ENCODE data around the gene ZNF778. TPM values are rescaled to one million over a fixed set of nuclear protein-coding genes. Genes with fewer than 3 reads are reported as not detected.

The ZNF778 gene
- polyA plus RNA-seq, 1 of the 3 experiments (the other 2 are of a cell fraction): 10.8 TPM

DNA sequence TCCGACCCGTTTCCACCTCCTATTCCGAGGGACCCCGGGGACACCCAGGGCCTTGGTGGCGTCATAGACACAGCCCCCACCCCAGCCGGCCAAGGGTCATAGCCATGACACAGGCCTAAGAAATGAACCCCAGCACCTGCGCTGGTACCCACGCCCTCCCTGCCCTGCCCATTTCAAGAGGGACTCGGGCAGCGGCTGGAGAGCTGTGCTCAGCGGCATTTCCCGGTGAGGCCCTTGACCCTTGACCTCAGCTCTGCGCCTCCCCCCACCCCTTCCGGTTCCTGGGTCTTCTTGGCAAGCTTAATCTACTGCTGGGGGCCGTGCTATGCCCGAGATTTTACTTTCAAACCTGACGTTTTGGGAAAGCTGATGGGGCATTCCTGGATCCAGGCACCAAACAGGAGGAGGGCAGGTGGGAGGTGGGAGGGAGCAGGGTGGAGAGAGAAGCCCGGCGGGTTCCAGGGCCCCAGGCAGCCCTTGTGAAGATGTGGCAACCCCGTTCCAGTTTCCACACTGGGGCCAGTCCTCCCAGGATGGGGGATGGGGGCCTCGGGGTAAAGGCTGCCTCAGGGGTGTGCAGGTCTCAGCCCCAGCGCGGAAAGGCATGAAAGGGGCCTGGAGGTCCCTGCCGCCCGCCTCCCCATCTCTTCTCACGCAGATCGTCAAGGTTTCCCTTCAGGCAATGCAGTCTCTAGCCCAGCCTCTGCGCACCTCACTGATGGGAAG lies 17.2 kb upstream of the ZNF778 start, which contains the start of gene SLC22A31:
TSS of gene SLC22A31 (minus strand) at position 414 of the 726 bp plus-strand sequence. CDS start at position 378, 36 bp downstream.
- no peaks in the 10 kb centered on the region for H3K9me3 ChIP-seq
- TF ChIP-seq GATA2 (CRISPR knock-in tag; IDR thresholded peaks at IDR 0.05) (no peak), FOXM1 (IDR thresholded peaks at IDR 0.05; ENCODE audit: low read depth) (no peak), RFX5 (IDR thresholded peaks at IDR 0.05; ENCODE audit: low read length) (no peak), MXI1 (IDR thresholded peaks at IDR 0.05; ENCODE audit: low read depth, low read length) (no peak), RAD21 (IDR thresholded peaks at IDR 0.05; ENCODE audit: low read length) (no peak), EP300 (IDR thresholded peaks at IDR 0.05; ENCODE audit: borderline replicate concordance in 1 of 2, low read depth in 1 of 2, low read length in 1 of 2) (no peak), ELF1 (IDR thresholded peaks at IDR 0.05) (no peak)
- TF ChIP-seq, protein P1, sequence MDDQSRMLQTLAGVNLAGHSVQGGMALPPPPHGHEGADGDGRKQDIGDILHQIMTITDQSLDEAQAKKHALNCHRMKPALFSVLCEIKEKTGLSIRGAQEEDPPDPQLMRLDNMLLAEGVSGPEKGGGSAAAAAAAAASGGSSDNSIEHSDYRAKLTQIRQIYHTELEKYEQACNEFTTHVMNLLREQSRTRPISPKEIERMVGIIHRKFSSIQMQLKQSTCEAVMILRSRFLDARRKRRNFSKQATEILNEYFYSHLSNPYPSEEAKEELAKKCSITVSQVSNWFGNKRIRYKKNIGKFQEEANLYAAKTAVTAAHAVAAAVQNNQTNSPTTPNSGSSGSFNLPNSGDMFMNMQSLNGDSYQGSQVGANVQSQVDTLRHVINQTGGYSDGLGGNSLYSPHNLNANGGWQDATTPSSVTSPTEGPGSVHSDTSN (IDR thresholded peaks at IDR 0.05): no peak
- H3K4me3 ChIP-seq (ENCODE audit: low read depth in 2 of 2, low read length in 1 of 2): peak within 1 kb of the TSS in 1 of 2 experiments; percentile 19; a peak in 1 of 4 replicates
- H3K79me2 ChIP-seq (ENCODE audit: insufficient read depth): no peaks in the 10 kb centered on the region
- 0 out of 2 replicates have a peak within 1 kb of the TSS, but pooled peaks have one; percentile 52 for H3K4me2 ChIP-seq
- H3K4me1 ChIP-seq (ENCODE audit: control insufficient read depth in 1 of 2, insufficient read depth in 2 of 2, low read depth in 1 of 2, low read length in 1 of 2): no peaks in the 10 kb centered on the region; a peak in 1 of 4 replicates
- no peak within 1 kb of the TSS for H3K9ac ChIP-seq
- 32% methylated on average over 18 of the region's 28 CpGs for WGBS (ENCODE audit: low lambda C conversion rate)
- H3K9me2 ChIP-seq: no peaks in the 10 kb centered on the region
- DNase-seq: peak; percentile 36
- H3K27ac ChIP-seq (ENCODE audit: low read depth in 2 of 2, low read length in 1 of 2): no peak within 1 kb of the TSS
- peaks cover 42% of the 10 kb centered on the region for H3K27me3 ChIP-seq (ENCODE audit: insufficient read depth)
- POLR2A ChIA-PET: no interaction called here
- H2AFZ ChIP-seq (ENCODE audit: low read depth): no peak within 1 kb of the TSS
- peaks cover 19% of the 10 kb centered on the region for H3F3A ChIP-seq (replicated peaks; ENCODE audit: insufficient read depth)
- no peaks in the 10 kb centered on the region for H4K20me1 ChIP-seq (ENCODE audit: insufficient read depth)
- H3K36me3 ChIP-seq (replicated peaks in 1 of 2; ENCODE audit: control insufficient read depth in 1 of 2, insufficient read depth in 2 of 2, low read length in 1 of 2): no peaks in the 10 kb centered on the region
- CTCF ChIA-PET: interaction anchor here (0.8 to 2.7 kb wide), 5 partner anchors 16 to 463 kb away, joined by 3 to 8 read pairs (median 4); partner anchors contain the start of genes GALNS and TRAPPC2L

DNA sequence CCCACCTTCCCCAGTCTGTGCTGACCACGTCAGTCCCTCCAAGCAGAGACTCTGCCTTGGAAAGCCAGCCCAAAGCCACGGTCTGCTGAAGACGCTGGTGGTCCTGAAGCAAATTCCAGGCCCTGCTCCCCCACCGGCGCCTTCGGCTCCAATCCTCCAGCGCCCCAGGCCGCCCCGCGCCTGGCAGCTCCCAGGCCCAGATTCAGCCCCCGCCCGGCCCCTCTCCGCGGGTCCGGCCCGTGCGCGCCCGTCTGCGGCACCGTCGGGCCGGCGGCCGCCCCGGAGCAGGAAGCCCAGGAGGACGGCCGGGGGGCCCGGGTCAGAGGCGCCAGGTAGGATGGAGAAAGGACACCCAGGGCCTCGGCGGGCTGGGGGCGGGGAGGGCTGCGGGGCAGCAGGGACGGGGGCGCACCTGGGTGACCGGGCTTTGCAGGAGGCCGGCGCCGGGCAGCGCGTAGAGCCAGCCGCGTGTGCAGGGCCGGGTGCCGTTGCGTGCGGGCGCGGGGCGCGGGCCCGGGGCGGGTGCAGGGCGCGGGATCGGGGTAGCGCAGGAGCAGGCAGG lies 16.6 kb upstream of the ZNF778 start:
- no peak overlapping the region for H3K4me2 ChIP-seq
- 9% methylated on average over 18 of the region's 58 CpGs for WGBS (ENCODE audit: low lambda C conversion rate)
- no peaks in the 10 kb centered on the region for H3K36me3 ChIP-seq (replicated peaks in 1 of 2; ENCODE audit: control insufficient read depth in 1 of 2, insufficient read depth in 2 of 2, low read length in 1 of 2)
- H3F3A ChIP-seq (replicated peaks; ENCODE audit: insufficient read depth): peaks cover 19% of the 10 kb centered on the region
- H3K27ac ChIP-seq (ENCODE audit: low read depth in 2 of 2, low read length in 1 of 2): no peak overlapping the region
- ChIA-PET POLR2A (no interaction called here), CTCF (interaction anchor here (1.1 to 2.7 kb wide), 4 partner anchors 15 to 463 kb away, joined by 4 to 8 read pairs (median 4); no protein-coding TSS in a partner anchor)
- no peaks in the 10 kb centered on the region for H3K9me3 ChIP-seq
- DNase-seq: peak; percentile 49
- TF ChIP-seq ELF1 (IDR thresholded peaks at IDR 0.05) (no peak), CHD2 (IDR thresholded peaks at IDR 0.05; ENCODE audit: low read length, partially characterized antibody) (no peak), TEAD4 (IDR thresholded peaks at IDR 0.05; ENCODE audit: borderline replicate concordance, insufficient read depth) (no peak), GABPA (IDR thresholded peaks at IDR 0.05; ENCODE audit: low read depth) (no peak), TCF12 (IDR thresholded peaks at IDR 0.05) (no peak), GATA2 (CRISPR knock-in tag; IDR thresholded peaks at IDR 0.05) (no peak), EP300 (IDR thresholded peaks at IDR 0.05; ENCODE audit: borderline replicate concordance in 1 of 2, low read depth in 1 of 2, low read length in 1 of 2) (no peak), TAF1 (IDR thresholded peaks at IDR 0.05; ENCODE audit: borderline replicate concordance, low read depth, low read length) (no peak), SMC3 (IDR thresholded peaks at IDR 0.05; ENCODE audit: low read depth, low read length) (no peak)
- TF ChIP-seq, protein P2, sequence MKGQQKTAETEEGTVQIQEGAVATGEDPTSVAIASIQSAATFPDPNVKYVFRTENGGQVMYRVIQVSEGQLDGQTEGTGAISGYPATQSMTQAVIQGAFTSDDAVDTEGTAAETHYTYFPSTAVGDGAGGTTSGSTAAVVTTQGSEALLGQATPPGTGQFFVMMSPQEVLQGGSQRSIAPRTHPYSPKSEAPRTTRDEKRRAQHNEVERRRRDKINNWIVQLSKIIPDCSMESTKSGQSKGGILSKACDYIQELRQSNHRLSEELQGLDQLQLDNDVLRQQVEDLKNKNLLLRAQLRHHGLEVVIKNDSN (IDR thresholded peaks at IDR 0.05; ENCODE audit: borderline replicate concordance, low read depth): no peak
- TF ChIP-seq, protein P3, sequence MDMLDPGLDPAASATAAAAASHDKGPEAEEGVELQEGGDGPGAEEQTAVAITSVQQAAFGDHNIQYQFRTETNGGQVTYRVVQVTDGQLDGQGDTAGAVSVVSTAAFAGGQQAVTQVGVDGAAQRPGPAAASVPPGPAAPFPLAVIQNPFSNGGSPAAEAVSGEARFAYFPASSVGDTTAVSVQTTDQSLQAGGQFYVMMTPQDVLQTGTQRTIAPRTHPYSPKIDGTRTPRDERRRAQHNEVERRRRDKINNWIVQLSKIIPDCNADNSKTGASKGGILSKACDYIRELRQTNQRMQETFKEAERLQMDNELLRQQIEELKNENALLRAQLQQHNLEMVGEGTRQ (IDR thresholded peaks at IDR 0.05; ENCODE audit: borderline replicate concordance, low read depth, low read length): no peak
- TF ChIP-seq, protein P1 (IDR thresholded peaks at IDR 0.05): no peak
- TF ChIP-seq, protein P4, sequence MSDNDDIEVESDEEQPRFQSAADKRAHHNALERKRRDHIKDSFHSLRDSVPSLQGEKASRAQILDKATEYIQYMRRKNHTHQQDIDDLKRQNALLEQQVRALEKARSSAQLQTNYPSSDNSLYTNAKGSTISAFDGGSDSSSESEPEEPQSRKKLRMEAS (IDR thresholded peaks at IDR 0.05; ENCODE audit: low read depth): no peak
- peaks cover 46% of the 10 kb centered on the region for H3K27me3 ChIP-seq (ENCODE audit: insufficient read depth)
- no peaks in the 10 kb centered on the region for H3K79me2 ChIP-seq (ENCODE audit: insufficient read depth)
- no peak overlapping the region for H3K9ac ChIP-seq
- H3K4me3 ChIP-seq (ENCODE audit: low read depth in 2 of 2, low read length in 1 of 2): peak overlapping the region in 1 of 2 experiments; percentile 19; a peak in 1 of 4 replicates
- no peaks in the 10 kb centered on the region; a peak in 1 of 4 replicates for H3K4me1 ChIP-seq (ENCODE audit: control insufficient read depth in 1 of 2, insufficient read depth in 2 of 2, low read depth in 1 of 2, low read length in 1 of 2)
- H3K9me2 ChIP-seq: no peaks in the 10 kb centered on the region
- no peak overlapping the region for H2AFZ ChIP-seq (ENCODE audit: low read depth)
- H4K20me1 ChIP-seq (ENCODE audit: insufficient read depth): no peaks in the 10 kb centered on the region
